ENCODE results near the gene PRKCE.

The PRKCE gene

DNA sequence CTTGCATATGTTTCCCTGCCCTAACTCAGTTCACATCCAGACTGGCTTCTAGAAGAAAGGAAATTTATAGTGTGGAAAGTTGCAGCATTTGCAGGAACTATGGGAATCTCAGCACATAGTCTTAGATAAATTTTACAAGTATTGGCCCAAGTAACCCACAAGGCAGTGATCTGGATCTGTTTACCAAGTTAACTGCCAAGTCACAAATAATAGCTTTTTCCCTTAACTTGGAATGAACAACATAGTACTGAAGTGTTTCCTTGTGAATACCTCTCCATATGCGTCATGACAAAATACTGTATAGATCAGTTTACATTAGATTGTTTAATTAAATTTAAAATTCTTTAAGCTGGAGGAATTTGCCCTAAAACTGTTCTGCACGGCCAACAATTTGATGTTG, 390.0 kb downstream of the PRKCE start:
- no peak for DNase-seq
- Histone ChIP-seq H3K4me2 (ENCODE audit: low read length, poor library complexity, severe bottlenecking) (no peak overlapping the region), H3K4ac (ENCODE audit: low read depth in 1 of 2, low read length in 2 of 2) (no peak overlapping the region), H3K27ac (ENCODE audit: low read length, poor library complexity, severe bottlenecking) (no peak overlapping the region), H3K9me3 (ENCODE audit: control insufficient read depth, low read length) (no peaks in the 10 kb centered on the region), H3K27me3 (ENCODE audit: control insufficient read depth in 1 of 2, insufficient read depth in 1 of 2, low read length in 2 of 2) (no peaks in the 10 kb centered on the region), H2AFZ (ENCODE audit: low read depth, low read length) (no peak overlapping the region), H2AK5ac (ENCODE audit: low read length, severe bottlenecking) (no peak overlapping the region), H2BK15ac (ENCODE audit: low read depth, poor library complexity, severe bottlenecking) (no peak overlapping the region), H3K23ac (ENCODE audit: low read length in 2 of 2) (no peak overlapping the region), H3K79me1 (replicated peaks; ENCODE audit: low read length, poor library complexity, severe bottlenecking) (no peaks in the 10 kb centered on the region), H2BK5ac (ENCODE audit: low read depth, low read length, poor library complexity, severe bottlenecking) (no peak overlapping the region), H3K18ac (ENCODE audit: low read depth in 1 of 2, low read length in 2 of 2) (no peak overlapping the region), H4K8ac (ENCODE audit: low read length) (no peak overlapping the region), H2BK120ac (ENCODE audit: low read depth, low read length) (no peak overlapping the region), H4K91ac (ENCODE audit: low read length) (no peak overlapping the region), H3K4me1 (ENCODE audit: control insufficient read depth, insufficient read depth, low read depth, low read length) (no peaks in the 10 kb centered on the region), H3K14ac (ENCODE audit: low read length in 2 of 2) (no peak overlapping the region), H2BK12ac (ENCODE audit: low read length in 2 of 2) (no peak overlapping the region), H3K36me3 (ENCODE audit: control insufficient read depth in 1 of 2, insufficient read depth in 2 of 2, low read depth in 1 of 2, low read length in 2 of 2) (peaks cover 0 to 20% of the 10 kb centered on the region in 2 experiments), H3K4me3 (ENCODE audit: insufficient read depth in 1 of 2, low read depth in 1 of 2, low read length in 2 of 2) (no peak overlapping the region), H3K9ac (ENCODE audit: low read length) (no peak overlapping the region)
- WGBS, result 100% methylated on average over 1 of the region's 2 CpGs

DNA sequence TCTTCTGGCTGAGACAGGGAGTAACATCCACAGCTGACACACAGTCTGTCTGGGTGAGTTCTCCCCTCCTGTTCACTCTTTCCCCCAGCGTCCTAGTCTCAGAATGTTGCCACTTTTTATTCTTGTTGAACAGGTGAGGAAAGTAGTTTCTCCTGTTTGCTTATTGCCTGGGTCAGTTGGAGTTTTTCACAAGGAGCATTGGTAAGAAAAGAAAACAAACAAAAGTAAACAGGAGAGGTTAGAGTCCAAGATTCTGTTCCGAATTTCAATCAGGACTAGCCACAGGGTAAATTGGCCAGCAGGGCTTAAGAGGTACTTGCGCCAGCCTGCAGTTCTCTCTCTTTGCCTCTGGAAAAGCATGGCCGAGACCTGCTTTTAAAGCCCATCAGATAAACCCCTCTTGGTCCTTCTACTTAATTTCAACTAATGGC, 390.7 kb downstream of the PRKCE start:
- Histone ChIP-seq H2BK15ac (ENCODE audit: low read depth, poor library complexity, severe bottlenecking) (no peak overlapping the region), H3K4ac (ENCODE audit: low read depth in 1 of 2, low read length in 2 of 2) (no peak overlapping the region), H3K4me1 (ENCODE audit: control insufficient read depth, insufficient read depth, low read depth, low read length) (no peaks in the 10 kb centered on the region), H3K27me3 (ENCODE audit: control insufficient read depth in 1 of 2, insufficient read depth in 1 of 2, low read length in 2 of 2) (no peaks in the 10 kb centered on the region), H3K23ac (ENCODE audit: low read length in 2 of 2) (no peak overlapping the region), H3K36me3 (ENCODE audit: control insufficient read depth in 1 of 2, insufficient read depth in 2 of 2, low read depth in 1 of 2, low read length in 2 of 2) (peaks cover 0 to 25% of the 10 kb centered on the region in 2 experiments), H3K4me2 (ENCODE audit: low read length, poor library complexity, severe bottlenecking) (no peak overlapping the region), H3K79me1 (replicated peaks; ENCODE audit: low read length, poor library complexity, severe bottlenecking) (no peaks in the 10 kb centered on the region), H2BK120ac (ENCODE audit: low read depth, low read length) (no peak overlapping the region), H2AK5ac (ENCODE audit: low read length, severe bottlenecking) (no peak overlapping the region), H3K9me3 (ENCODE audit: control insufficient read depth, low read length) (no peaks in the 10 kb centered on the region), H2BK12ac (ENCODE audit: low read length in 2 of 2) (no peak overlapping the region), H3K18ac (ENCODE audit: low read depth in 1 of 2, low read length in 2 of 2) (no peak overlapping the region), H3K27ac (ENCODE audit: low read length, poor library complexity, severe bottlenecking) (no peak overlapping the region), H3K9ac (ENCODE audit: low read length) (no peak overlapping the region), H4K91ac (ENCODE audit: low read length) (no peak overlapping the region), H3K14ac (ENCODE audit: low read length in 2 of 2) (no peak overlapping the region), H3K4me3 (ENCODE audit: insufficient read depth in 1 of 2, low read depth in 1 of 2, low read length in 2 of 2) (no peak overlapping the region), H2AFZ (ENCODE audit: low read depth, low read length) (no peak overlapping the region), H4K8ac (ENCODE audit: low read length) (no peak overlapping the region), H2BK5ac (ENCODE audit: low read depth, low read length, poor library complexity, severe bottlenecking) (no peak overlapping the region)
- DNase-seq, result no peak
- 81% methylated on average over 1 of the region's 4 CpGs for WGBS

DNA sequence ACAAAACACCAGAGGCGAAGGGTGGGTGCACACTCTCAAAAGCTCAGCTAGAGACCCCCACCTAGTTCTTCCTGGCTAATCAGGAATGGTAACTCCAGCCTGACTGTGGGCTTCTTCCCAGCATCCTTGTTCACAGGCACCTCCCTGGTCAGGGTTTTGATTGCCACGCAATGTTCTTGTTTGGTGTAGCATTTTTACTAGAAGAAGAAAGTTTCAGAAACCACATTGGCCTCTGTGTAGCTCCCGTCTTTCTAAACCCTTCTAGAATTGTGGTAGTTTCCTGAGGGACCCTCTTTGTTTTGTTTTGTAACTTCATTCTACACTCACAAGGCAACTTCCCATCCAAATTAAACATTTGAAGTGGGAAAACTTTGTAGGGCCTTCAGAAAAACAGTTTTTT, 391.2 kb downstream of the PRKCE start:
- H4K91ac ChIP-seq (ENCODE audit: low read length), result no peak overlapping the region
- H3K18ac ChIP-seq (ENCODE audit: low read depth in 1 of 2, low read length in 2 of 2), result no peak overlapping the region
- H2BK120ac ChIP-seq (ENCODE audit: low read depth, low read length), result no peak overlapping the region
- H3K4ac ChIP-seq (ENCODE audit: low read depth in 1 of 2, low read length in 2 of 2), result no peak overlapping the region
- no peak overlapping the region for H2BK12ac ChIP-seq (ENCODE audit: low read length in 2 of 2)
- no peak overlapping the region for H3K14ac ChIP-seq (ENCODE audit: low read length in 2 of 2)
- WGBS, result 93% methylated on average over 2 of the region's 3 CpGs
- H2AK5ac ChIP-seq (ENCODE audit: low read length, severe bottlenecking), result no peak overlapping the region
- DNase-seq, result no peak
- no peaks in the 10 kb centered on the region for H3K9me3 ChIP-seq (ENCODE audit: control insufficient read depth, low read length)
- no peaks in the 10 kb centered on the region for H3K79me1 ChIP-seq (replicated peaks; ENCODE audit: low read length, poor library complexity, severe bottlenecking)
- no peak overlapping the region for H3K4me2 ChIP-seq (ENCODE audit: low read length, poor library complexity, severe bottlenecking)
- no peak overlapping the region for H3K23ac ChIP-seq (ENCODE audit: low read length in 2 of 2)
- no peak overlapping the region for H3K9ac ChIP-seq (ENCODE audit: low read length)
- no peak overlapping the region for H2AFZ ChIP-seq (ENCODE audit: low read depth, low read length)
- H3K27ac ChIP-seq (ENCODE audit: low read length, poor library complexity, severe bottlenecking), result no peak overlapping the region
- no peaks in the 10 kb centered on the region for H3K4me1 ChIP-seq (ENCODE audit: control insufficient read depth, insufficient read depth, low read depth, low read length)
- no peak overlapping the region for H2BK15ac ChIP-seq (ENCODE audit: low read depth, poor library complexity, severe bottlenecking)
- H2BK5ac ChIP-seq (ENCODE audit: low read depth, low read length, poor library complexity, severe bottlenecking), result no peak overlapping the region
- no peaks in the 10 kb centered on the region for H3K27me3 ChIP-seq (ENCODE audit: control insufficient read depth in 1 of 2, insufficient read depth in 1 of 2, low read length in 2 of 2)
- H4K8ac ChIP-seq (ENCODE audit: low read length), result no peak overlapping the region
- peaks cover 0 to 26% of the 10 kb centered on the region in 2 experiments for H3K36me3 ChIP-seq (ENCODE audit: control insufficient read depth in 1 of 2, insufficient read depth in 2 of 2, low read depth in 1 of 2, low read length in 2 of 2)
- H3K4me3 ChIP-seq (ENCODE audit: insufficient read depth in 1 of 2, low read depth in 1 of 2, low read length in 2 of 2), result no peak overlapping the region

- DNase-seq, result no peak
- Histone ChIP-seq H4K91ac (ENCODE audit: low read length) (no peak overlapping the region), H2AK5ac (ENCODE audit: low read length, severe bottlenecking) (no peak overlapping the region), H2BK12ac (ENCODE audit: low read length in 2 of 2) (no peak overlapping the region), H3K36me3 (ENCODE audit: control insufficient read depth in 1 of 2, insufficient read depth in 2 of 2, low read depth in 1 of 2, low read length in 2 of 2) (peaks cover 0 to 33% of the 10 kb centered on the region in 2 experiments), H3K9me3 (ENCODE audit: control insufficient read depth, low read length) (no peaks in the 10 kb centered on the region), H3K4me1 (ENCODE audit: control insufficient read depth, insufficient read depth, low read depth, low read length) (no peaks in the 10 kb centered on the region), H3K79me1 (replicated peaks; ENCODE audit: low read length, poor library complexity, severe bottlenecking) (no peaks in the 10 kb centered on the region), H2BK15ac (ENCODE audit: low read depth, poor library complexity, severe bottlenecking) (no peak overlapping the region), H3K23ac (ENCODE audit: low read length in 2 of 2) (no peak overlapping the region), H3K4ac (ENCODE audit: low read depth in 1 of 2, low read length in 2 of 2) (no peak overlapping the region), H2BK120ac (ENCODE audit: low read depth, low read length) (no peak overlapping the region), H3K4me3 (ENCODE audit: insufficient read depth in 1 of 2, low read depth in 1 of 2, low read length in 2 of 2) (no peak overlapping the region), H3K14ac (ENCODE audit: low read length in 2 of 2) (no peak overlapping the region), H2BK5ac (ENCODE audit: low read depth, low read length, poor library complexity, severe bottlenecking) (no peak overlapping the region), H3K18ac (ENCODE audit: low read depth in 1 of 2, low read length in 2 of 2) (no peak overlapping the region), H3K27me3 (ENCODE audit: control insufficient read depth in 1 of 2, insufficient read depth in 1 of 2, low read length in 2 of 2) (no peaks in the 10 kb centered on the region), H3K4me2 (ENCODE audit: low read length, poor library complexity, severe bottlenecking) (no peak overlapping the region), H3K9ac (ENCODE audit: low read length) (no peak overlapping the region), H3K27ac (ENCODE audit: low read length, poor library complexity, severe bottlenecking) (no peak overlapping the region), H2AFZ (ENCODE audit: low read depth, low read length) (no peak overlapping the region), H4K8ac (ENCODE audit: low read length) (no peak overlapping the region)
Observed at GRCh38 chr2:46045888-46046287, 394.4 kb downstream of the PRKCE start.

Measured in mesenchymal stem cell (in vitro differentiated cells and primary cell).